DND-41 (cell line): ENCODE data around the gene MREG.

Experiments used
- ATAC-seq: fragments of 200-7000 bp; cut with Tn5 transposase; 3 replicates; pipeline ENCODE4 v1.9.1; 2021; ENCODE audit warnings: low read depth; ENCODE audit not compliant: insufficient read depth
- DNase-seq: peaks from one replicate; pipeline ENCODE4 v3.0.0-alpha.2; 2020
- H2AFZ ChIP-seq: 2 replicates; pipeline ENCODE4 v1.6.0; 2012; ENCODE audit warnings: low read depth, low read length
- H3K27ac ChIP-seq: 2 replicates; pipeline ENCODE4 v1.5.1; 2012; ENCODE audit warnings: low read length, inconsistent platforms
- H3K27me3 ChIP-seq: fragments of 200-600 bp; sonication (generic); 2 replicates; pipeline ENCODE4 v1.6.0; 2012; ENCODE audit warnings: low read length, mild to moderate bottlenecking, inconsistent platforms; ENCODE audit not compliant: insufficient read depth, poor library complexity
- H3K36me3 ChIP-seq: 2 replicates; pipeline ENCODE4 v1.5.1; 2012; ENCODE audit warnings: low read length, inconsistent platforms; ENCODE audit not compliant: insufficient read depth
- H3K4me1 ChIP-seq: 2 replicates; pipeline ENCODE4 v1.5.1; 2012; ENCODE audit warnings: mild to moderate bottlenecking, low read length; ENCODE audit not compliant: insufficient read depth
- H3K4me2 ChIP-seq: 2 replicates; pipeline ENCODE4 v1.6.0; 2012; ENCODE audit warnings: mild to moderate bottlenecking, moderate library complexity, low read length, inconsistent platforms; ENCODE audit not compliant: insufficient read depth
- H3K4me3 ChIP-seq, 2 experiments: fragments of 200-600 bp in 1 of 2; shearing (Covaris generic) in 1 of 2; 2 replicates each; pipeline ENCODE4 v1.5.1; 2012 to 2016; ENCODE audit warnings: inconsistent platforms in 2 of 2, low read length in 2 of 2, mild to moderate bottlenecking in 2 of 2, low read depth in 1 of 2, moderate library complexity in 1 of 2
- H3K79me2 ChIP-seq: 2 replicates; pipeline ENCODE4 v1.6.0; 2012; ENCODE audit warnings: low read length, inconsistent platforms; ENCODE audit not compliant: insufficient read depth
- H3K9ac ChIP-seq: 2 replicates; pipeline ENCODE4 v1.6.0; 2012; ENCODE audit warnings: low read depth, mild to moderate bottlenecking, inconsistent platforms, low read length, moderate library complexity
- H3K9me3 ChIP-seq: 2 replicates; pipeline ENCODE4 v1.5.1; 2012; ENCODE audit warnings: low read length, moderate library complexity, mild to moderate bottlenecking, inconsistent platforms; ENCODE audit not compliant: insufficient read depth, severe bottlenecking
- H4K20me1 ChIP-seq: 2 replicates; pipeline ENCODE4 v1.6.0; 2012; ENCODE audit warnings: low read length; ENCODE audit not compliant: insufficient read depth
- CTCF ChIP-seq: IDR thresholded peaks from 2 replicates; pipeline ENCODE4 v1.5.1; 2012; ENCODE audit warnings: borderline replicate concordance, low read length, moderate library complexity, mild to moderate bottlenecking; ENCODE audit not compliant: poor library complexity, severe bottlenecking; ENCODE audit errors: extremely low read depth
- EZH2 ChIP-seq: IDR thresholded peaks from 3 replicates; pipeline ENCODE4 v1.6.1; 2012; ENCODE audit warnings: borderline replicate concordance, low read depth, mild to moderate bottlenecking, moderate library complexity, low read length, inconsistent platforms; ENCODE audit not compliant: severe bottlenecking

The MREG gene

DNA sequence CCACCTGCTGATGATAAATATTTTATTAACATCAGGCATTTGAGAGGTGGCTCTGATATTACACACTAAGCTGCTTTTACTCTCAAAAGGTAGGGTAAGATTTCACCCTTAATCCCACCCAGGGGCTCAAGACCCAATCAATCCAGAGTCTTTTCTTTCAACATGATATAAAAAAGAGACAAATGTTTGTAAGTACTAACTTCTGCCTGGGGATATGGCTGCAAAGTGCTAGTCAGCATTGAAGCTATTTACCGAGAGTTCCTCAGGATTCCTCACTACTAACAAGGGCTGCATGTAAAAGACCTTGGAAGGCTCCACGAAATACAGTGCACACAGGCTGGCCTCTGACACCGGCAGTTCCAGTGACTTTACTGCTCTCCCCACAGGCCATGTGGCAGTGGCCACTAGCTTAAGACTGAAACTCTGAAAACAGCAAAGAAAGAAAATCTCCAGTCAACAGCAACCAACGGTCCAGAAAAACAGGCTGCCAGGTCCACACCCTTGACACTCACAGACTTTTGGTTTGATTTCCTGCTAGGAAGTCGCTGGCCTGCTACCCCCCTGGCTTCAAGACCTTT lies 11.2 kb downstream of the MREG start:
- Histone ChIP-seq H3K4me2 (no peak overlapping the region), H3K27ac (no peak overlapping the region)
- TF ChIP-seq CTCF = no peak
- no peak for TF ChIP-seq EZH2

GRCh38 chr2:216001216-216002100 lies 11.9 kb downstream of the MREG start:
- Histone ChIP-seq H3K9me3 (no peaks in the 10 kb centered on the region), H3K27ac (no peak overlapping the region), H2AFZ (no peak overlapping the region), H3K79me2 (peaks cover 24% of the 10 kb centered on the region; the same call in 1 of the 2 replicates), H3K36me3 (peaks cover 11% of the 10 kb centered on the region), H3K4me2 (no peak overlapping the region), H3K4me1 (no peaks in the 10 kb centered on the region), H3K27me3 (no peaks in the 10 kb centered on the region), H3K4me3 (no peak overlapping the region), H3K9ac (no peak overlapping the region), H4K20me1 (peaks cover 14% of the 10 kb centered on the region; the same call in 1 of the 2 replicates)
- ATAC-seq (no peak), DNase-seq (no peak)
- TF ChIP-seq EZH2 = no peak
- no peak for TF ChIP-seq CTCF

More for the DNA sequence above, 11.2 kb downstream of the MREG start:
- Histone ChIP-seq H2AFZ (no peak overlapping the region), H3K9ac (no peak overlapping the region), H3K4me3 (no peak overlapping the region), H3K36me3 (peaks cover 9% of the 10 kb centered on the region), H3K9me3 (no peaks in the 10 kb centered on the region), H3K4me1 (no peaks in the 10 kb centered on the region), H3K79me2 (peaks cover 30% of the 10 kb centered on the region; the same call in 1 of the 2 replicates), H4K20me1 (peaks cover 14% of the 10 kb centered on the region; the same call in 1 of the 2 replicates), H3K27me3 (no peaks in the 10 kb centered on the region)
- ATAC-seq (no peak), DNase-seq (no peak)

GRCh38 chr2:215998636-215999035 lies 14.7 kb downstream of the MREG start:
- no peak for ATAC-seq
- H3K9me3 ChIP-seq = no peaks in the 10 kb centered on the region
- no peak overlapping the region for H3K4me3 ChIP-seq
- H3K4me1 ChIP-seq = no peaks in the 10 kb centered on the region
- TF ChIP-seq EZH2 (no peak), CTCF (no peak)
- no peak overlapping the region for H2AFZ ChIP-seq
- H4K20me1 ChIP-seq = peaks cover 5% of the 10 kb centered on the region; the same call in 1 of the 2 replicates
- H3K9ac ChIP-seq = no peak overlapping the region
- no peak for DNase-seq
- no peaks in the 10 kb centered on the region for H3K27me3 ChIP-seq
- H3K27ac ChIP-seq = no peak overlapping the region
- peaks cover 5% of the 10 kb centered on the region; the same call in 1 of the 2 replicates for H3K79me2 ChIP-seq
- H3K36me3 ChIP-seq = peaks cover 22% of the 10 kb centered on the region
- no peak overlapping the region for H3K4me2 ChIP-seq
